Kidney capillary endothelial cell (primary cell): Measurements from ENCODE around the gene HSPB1.
"Not testable (repeated sequence)": the region's sequence is repeated elsewhere in the genome, so short reads cannot be mapped to it uniquely, and the experiment has no call there.

ENCODE experiments used
- DNase-seq: peaks from one replicate; pipeline ENCODE4 v3.0.0-alpha.2; 2018; ENCODE audit warnings: low spot score

The HSPB1 gene

GRCh38 chr7:76281706-76282343, 20.6 kb upstream of the HSPB1 start:
- no peak for DNase-seq

GRCh38 chr7:76282344-76283253, 19.9 kb upstream of the HSPB1 start:
- DNase-seq = no peak

DNA sequence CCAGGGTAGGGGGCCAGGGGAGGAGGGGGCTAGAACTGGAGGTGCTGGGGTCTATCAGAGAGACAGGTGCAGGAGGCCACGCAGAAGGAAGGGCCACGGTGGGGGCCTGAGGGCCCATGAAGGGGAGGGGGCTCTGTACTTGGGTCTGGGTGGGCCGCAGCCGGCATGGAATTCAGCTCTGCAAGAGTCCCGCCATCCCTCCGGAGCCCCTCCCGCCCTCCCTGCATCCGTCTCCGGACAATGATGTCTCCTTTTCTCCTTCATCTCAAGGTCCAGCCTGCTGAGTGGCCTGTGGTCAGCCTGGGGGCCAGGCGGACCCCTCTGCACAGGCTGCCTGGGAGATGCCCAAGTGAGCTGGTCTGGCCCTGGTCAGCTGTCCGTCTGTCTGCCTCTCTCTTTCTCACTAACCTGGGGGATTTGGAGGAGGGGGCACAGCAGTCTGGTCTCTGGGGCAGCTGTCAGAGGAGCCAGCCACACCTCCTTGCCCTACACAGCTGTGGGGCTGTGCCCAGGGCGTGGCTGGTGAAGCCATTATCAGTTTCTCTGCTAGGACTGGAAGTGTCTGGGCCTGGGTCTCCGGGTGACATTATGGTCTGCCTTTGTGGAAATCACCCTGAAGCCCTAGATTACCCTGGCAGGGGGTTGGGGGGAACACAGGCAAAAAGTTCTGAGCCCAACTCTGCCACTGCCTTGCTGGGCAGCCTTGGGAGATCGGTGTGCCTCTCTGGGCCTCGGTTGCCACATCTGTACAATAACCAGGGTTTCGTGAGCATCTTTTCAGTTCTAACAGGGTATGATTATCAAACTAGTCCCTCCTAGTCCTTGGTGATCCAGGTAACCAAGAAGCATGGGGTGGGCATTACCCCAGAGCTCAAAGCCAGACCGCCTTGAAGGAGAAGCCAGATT, 19.0 kb upstream of the HSPB1 start:
- no peak for DNase-seq

DNA sequence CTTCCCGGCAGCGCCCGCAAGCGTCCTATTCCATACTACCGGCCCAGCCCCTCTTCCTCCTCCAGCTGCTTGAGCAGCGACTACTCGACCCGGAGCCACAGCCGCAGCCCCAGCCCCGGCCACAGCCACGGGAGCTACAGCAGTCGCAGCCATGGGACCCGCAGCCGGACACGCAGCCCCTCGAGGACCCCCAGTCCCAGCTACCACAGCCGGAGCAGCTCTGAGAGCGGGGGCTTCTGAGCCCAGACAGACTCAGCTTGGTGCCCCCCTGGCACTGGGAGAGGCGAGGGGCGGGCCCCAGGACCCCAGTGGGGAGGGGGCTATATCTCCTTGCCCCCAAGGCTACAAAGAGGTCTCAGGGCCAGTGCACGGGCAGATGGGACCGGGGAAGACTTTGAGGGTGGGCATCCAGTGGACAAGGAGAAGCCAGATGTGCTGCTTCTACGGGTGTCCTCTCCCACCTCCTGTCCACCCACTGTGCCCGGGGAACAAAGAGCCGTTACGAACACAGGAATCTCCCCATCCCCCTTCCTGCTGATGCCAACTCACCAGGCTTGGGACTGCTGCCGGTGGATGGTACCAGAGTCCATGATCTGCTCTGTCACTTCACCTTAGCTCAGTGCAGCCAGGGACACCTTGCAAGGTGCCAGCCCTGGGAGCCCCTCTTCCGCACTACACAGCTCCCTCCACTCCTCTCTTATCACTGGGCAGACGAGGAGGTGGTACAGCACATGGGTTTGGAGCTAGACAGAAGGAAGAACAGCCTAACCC, 16.7 kb upstream of the HSPB1 start:
- DNase-seq = no peak

DNA sequence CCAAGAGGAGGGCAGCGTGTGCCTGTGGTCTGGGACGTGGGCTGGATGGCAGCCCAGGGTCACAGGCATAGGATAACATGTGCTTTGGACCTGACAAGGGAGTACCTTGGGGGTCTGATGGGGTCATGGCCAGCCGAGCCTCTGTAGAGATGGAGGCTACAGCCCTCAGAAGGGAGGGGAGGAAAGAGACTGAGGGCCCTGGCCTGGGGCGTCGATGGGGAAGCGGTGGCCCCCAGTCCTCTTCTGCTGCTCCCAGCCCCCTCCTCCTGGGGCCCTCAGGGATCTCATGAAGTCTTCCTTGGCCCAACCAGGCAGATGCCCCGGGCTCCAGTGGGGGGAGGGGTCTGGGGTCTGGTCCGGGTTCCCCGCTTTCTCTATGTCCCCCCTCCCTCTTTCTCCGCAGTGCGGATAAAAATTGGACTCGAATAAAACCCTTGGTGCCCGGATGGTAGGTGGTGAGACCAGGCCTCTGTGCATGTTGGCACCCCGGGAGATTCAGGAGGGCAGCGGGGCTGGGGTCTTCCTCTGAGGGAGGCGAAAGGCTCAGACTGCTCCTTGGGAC, 15.6 kb upstream of the HSPB1 start:
- no peak for DNase-seq

DNA sequence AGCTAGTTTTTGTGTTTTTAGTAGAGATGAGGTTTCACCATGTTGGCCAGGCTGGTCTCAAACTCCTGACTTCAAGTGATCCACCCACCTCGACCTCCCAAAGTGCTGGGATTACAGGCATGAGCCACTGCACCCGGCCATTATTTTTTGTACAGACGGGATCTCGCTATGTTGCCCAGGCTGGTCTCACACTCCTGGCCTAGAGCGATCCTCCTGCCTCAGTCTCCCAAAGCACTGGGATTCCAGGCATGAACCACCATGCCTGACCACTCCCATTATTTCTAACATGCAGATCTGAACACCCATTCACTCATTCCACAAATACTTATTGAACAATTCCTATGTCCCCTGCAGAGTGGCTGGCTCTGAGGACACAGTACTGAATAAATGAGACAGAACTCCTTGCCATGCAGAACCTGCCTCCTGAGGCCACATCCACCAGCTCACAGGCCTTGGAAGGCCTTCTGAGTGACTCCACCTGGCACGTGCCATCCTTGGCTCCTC, 11.6 kb upstream of the HSPB1 start:
- DNase-seq = not testable (repeated sequence)

DNA sequence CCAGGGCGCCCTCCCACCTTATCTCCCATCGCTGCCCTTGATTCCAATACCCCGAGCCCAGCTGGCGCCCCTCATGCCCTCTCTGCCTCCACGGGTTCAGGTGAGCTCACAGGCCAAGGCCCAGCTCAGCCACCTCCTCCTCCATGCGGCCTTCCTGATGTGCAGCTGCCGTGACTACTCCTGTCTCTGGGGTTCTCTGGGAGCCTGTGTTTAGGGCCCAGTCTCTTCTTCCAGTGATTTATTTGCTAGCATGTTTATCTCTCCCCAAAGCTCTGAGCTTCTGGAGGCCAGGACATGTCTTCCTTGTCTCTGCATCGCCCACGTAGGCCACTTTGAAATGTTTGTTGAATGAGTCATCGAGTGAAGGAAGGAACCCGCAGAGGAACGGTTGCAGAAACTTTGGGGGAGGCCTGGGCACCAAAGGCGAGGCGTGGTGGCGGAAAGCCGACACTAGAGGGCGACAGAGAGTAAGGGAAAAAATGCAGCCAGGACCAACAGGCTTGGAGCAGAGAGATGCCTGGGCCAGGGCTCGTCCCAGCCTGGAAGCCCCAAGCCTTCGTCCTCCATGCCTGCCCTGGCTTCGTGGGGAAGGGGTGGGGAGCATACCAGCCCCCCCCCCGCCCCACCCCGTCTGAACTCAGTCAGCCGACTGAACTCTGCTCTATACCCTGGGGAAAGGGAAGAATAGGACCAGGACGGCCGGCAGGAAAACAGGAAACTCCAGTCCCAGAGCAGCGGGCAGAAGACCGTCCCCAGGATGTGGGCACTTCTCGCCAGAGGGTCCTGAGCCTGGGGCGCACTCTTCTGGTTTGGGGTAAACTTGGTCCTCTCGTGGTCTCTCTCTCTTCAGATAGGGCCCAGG, 10.9 kb upstream of the HSPB1 start:
- peak; percentile 96 for DNase-seq

GRCh38 chr7:76292213-76292573, 10.3 kb upstream of the HSPB1 start:
- DNase-seq = peak; percentile 75

DNA sequence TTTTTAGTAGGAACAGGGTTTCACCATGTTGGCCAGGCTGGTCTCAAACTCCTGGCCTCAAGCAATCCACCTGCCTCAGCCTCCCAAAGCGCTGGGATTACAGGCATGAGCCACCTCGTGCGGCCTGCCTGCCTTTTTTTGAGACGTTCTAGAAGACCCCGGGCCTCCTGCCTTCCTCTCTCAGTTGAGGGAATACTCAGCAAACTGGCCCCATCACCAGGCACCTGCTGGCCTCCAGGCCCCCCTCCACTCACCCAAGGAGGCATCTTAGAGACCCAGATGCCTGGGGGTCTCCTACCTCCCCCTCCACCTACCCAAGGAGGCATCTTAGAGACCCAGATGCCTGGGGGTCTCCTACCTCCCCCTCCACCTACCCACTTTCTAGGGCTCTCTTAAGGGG, 9.6 kb upstream of the HSPB1 start:
- not testable (repeated sequence) for DNase-seq

GRCh38 chr7:76293407-76293901, 9.0 kb upstream of the HSPB1 start:
- no peak for DNase-seq

- DNase-seq = peak; percentile 74
Measured at GRCh38 chr7:76294344-76295024, 8.0 kb upstream of the HSPB1 start.

- no peak for DNase-seq
Measured at GRCh38 chr7:76296743-76297740, 5.4 kb upstream of the HSPB1 start.

GRCh38 chr7:76300166-76300731, 2.2 kb upstream of the HSPB1 start:
- no peak for DNase-seq

DNA sequence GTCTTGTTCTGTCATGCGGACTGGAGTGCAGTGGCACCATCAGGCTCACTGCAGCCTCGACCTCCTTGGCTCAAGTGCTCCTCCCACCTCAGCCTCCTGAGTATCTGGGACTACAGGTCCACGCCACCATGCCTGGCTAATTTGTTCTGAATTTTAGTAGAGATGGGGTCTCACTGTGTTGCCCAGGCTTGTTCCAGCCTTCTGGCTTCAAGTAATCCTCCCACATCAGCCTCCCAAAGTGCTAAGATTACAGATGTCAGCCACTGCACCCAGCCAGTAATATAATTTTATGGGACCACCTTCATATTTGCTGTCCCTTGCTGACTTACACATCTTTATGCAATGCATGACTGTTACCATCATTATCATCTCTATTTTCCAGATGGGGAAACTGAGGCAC, 1.5 kb upstream of the HSPB1 start:
- no peak for DNase-seq

DNA sequence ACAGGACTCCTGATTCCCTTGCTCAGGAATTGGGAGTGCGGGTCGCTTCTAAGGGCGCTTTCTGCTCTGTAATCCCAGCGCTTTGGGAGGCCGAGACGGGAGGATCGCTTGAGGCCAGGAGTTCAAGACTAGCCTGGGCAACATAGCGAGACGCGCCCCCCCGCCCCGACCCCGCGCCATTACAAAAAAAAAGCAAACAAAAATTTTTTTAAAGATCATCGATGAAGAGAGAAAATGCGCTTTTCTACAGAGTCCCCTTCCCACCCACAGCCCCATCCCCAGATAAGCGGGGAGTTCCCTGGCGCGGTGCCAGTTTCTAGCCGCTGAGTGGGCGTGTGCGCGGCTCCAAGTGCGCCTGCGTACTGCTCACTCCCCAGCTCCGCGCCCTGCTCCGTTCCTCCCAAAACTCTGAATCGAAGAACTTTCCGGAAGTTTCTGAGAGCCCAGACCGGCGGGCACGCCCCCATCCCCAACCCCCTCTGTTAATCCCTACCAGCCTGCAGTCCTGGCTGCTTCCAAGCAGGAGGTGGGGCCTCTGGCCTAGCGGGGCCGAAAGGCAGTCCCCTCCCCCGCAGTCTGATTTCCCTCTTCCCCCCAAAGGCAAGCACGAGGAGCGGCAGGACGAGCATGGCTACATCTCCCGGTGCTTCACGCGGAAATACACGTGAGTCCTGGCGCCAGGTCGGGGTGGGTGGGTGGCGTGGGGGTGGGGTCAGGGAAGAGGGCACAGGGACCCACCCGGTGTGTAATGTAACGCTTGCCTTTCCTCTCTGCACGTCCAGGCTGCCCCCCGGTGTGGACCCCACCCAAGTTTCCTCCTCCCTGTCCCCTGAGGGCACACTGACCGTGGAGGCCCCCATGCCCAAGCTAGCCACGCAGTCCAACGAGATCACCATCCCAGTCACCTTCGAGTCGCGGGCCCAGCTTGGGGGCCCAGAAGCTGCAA, 1.0 kb downstream of the HSPB1 start:
- peak; percentile 73 for DNase-seq

- DNase-seq = no peak
Measured at GRCh38 chr7:76304888-76305375, 2.5 kb downstream of the HSPB1 start.
